ENCODE measurements around the gene NUCB1. TPM values are rescaled to one million over a fixed set of nuclear protein-coding genes. Genes with fewer than 3 reads are reported as not detected.

The NUCB1 gene
- total RNA-seq, 1 experiment from 2014 or later, result 102 TPM

GRCh38 chr19:48881741-48882657, 18.1 kb upstream of the NUCB1 start:
- no peak overlapping the region for H3K4me3 ChIP-seq (ENCODE audit: low read depth in 2 of 2, low read length in 2 of 2)
- H3K4me1 ChIP-seq (ENCODE audit: control insufficient read depth, insufficient read depth, low read length), result peaks cover 5% of the 10 kb centered on the region
- no TSS peak for BruUV-seq (replicated peaks)
- no peaks in the 10 kb centered on the region for H3K9me3 ChIP-seq (ENCODE audit: control insufficient read depth, insufficient read depth, low read depth, low read length)
- H3K27me3 ChIP-seq (ENCODE audit: control insufficient read depth, insufficient read depth, low read length), result no peaks in the 10 kb centered on the region
- DNase-seq (ENCODE audit: low read depth, low spot score) (no peak), ATAC-seq (peak; percentile 85)
- in situ Hi-C loops (cut with HindIII; ENCODE audit: low pct_unique_long_range_greater_than_20kb, low sequenced_read_pairs), result no loop called here
- POLR2A ChIA-PET, result no interaction called here
- intact Hi-C loops (cut with micrococcal nuclease; ENCODE audit: unreplicated experiment), result no loop called here
- CTCF ChIA-PET, result no interaction called here
- TF ChIP-seq SIN3A (IDR thresholded peaks at IDR 0.05; ENCODE audit: borderline replicate concordance, insufficient read depth, low read depth, low read length) (no peak), TCF7L2 (IDR thresholded peaks at IDR 0.05; ENCODE audit: low read depth, low read length) (no peak), CTCF (IDR thresholded peaks at IDR 0.05) (no peak), REST (IDR thresholded peaks at IDR 0.05; ENCODE audit: insufficient read depth in 1 of 2, low read depth in 2 of 2, low read length in 1 of 2) (no peak), POLR2AphosphoS5 (IDR thresholded peaks at IDR 0.05; ENCODE audit: low read depth, low read length) (no peak)
- no peaks in the 10 kb centered on the region for H3K36me3 ChIP-seq (ENCODE audit: control insufficient read depth, insufficient read depth, low read length)
- no peak overlapping the region for H3K27ac ChIP-seq (ENCODE audit: low read length)

- H3K4me3 ChIP-seq (ENCODE audit: low read depth in 2 of 2, low read length in 2 of 2), result no peak overlapping the region
- DNase-seq (ENCODE audit: low read depth, low spot score) (no peak), ATAC-seq (no peak)
- BruUV-seq (replicated peaks), result no TSS peak
- no peaks in the 10 kb centered on the region; the same call in 1 of the 2 replicates for H3K4me1 ChIP-seq (ENCODE audit: control insufficient read depth, insufficient read depth, low read length)
- H3K27ac ChIP-seq (ENCODE audit: low read length), result no peak overlapping the region
- in situ Hi-C loops (cut with HindIII; ENCODE audit: low pct_unique_long_range_greater_than_20kb, low sequenced_read_pairs), result no loop called here
- POLR2A ChIA-PET, result no interaction called here
- TF ChIP-seq TCF7L2 (IDR thresholded peaks at IDR 0.05; ENCODE audit: low read depth, low read length) (no peak), POLR2AphosphoS5 (IDR thresholded peaks at IDR 0.05; ENCODE audit: low read depth, low read length) (no peak), SIN3A (IDR thresholded peaks at IDR 0.05; ENCODE audit: borderline replicate concordance, insufficient read depth, low read depth, low read length) (no peak)
- no peaks in the 10 kb centered on the region for H3K9me3 ChIP-seq (ENCODE audit: control insufficient read depth, insufficient read depth, low read depth, low read length)
- H3K27me3 ChIP-seq (ENCODE audit: control insufficient read depth, insufficient read depth, low read length), result no peaks in the 10 kb centered on the region
- H3K36me3 ChIP-seq (ENCODE audit: control insufficient read depth, insufficient read depth, low read length), result no peaks in the 10 kb centered on the region
- intact Hi-C loops (cut with micrococcal nuclease; ENCODE audit: unreplicated experiment), result no loop called here
- CTCF ChIA-PET, result no interaction called here
Measured at GRCh38 chr19:48883726-48884125, 16.4 kb upstream of the NUCB1 start.

Measured in Panc1 (cell line).